SW 1271 (cell line): ENCODE results near the gene DNAI2.

ENCODE experiments used
- DNase-seq, 2 experiments: peaks; one replicate each; lab custom pipeline; 2025; lab: John Stamatoyannopoulos, UW

Gene DNAI2

GRCh38 chr17:74305865-74306654, 32.0 kb downstream of the DNAI2 start:
- no peak for DNase-seq

- no peak for DNase-seq
These were observed 34.1 kb downstream of the DNAI2 start for GRCh38 chr17:74307984-74308773.

GRCh38 chr17:74309902-74310301, 35.9 kb downstream of the DNAI2 start:
- no peak for DNase-seq

GRCh38 chr17:74314877-74315276, 40.8 kb downstream of the DNAI2 start:
- DNase-seq = no peak

- DNase-seq = no peak
These were observed 42.2 kb downstream of the DNAI2 start for GRCh38 chr17:74316220-74316619.

- DNase-seq = no peak
These were observed 43.0 kb downstream of the DNAI2 start for GRCh38 chr17:74317071-74317470.

GRCh38 chr17:74318391-74318790, 44.4 kb downstream of the DNAI2 start:
- DNase-seq = no peak

GRCh38 chr17:74324521-74324920, 50.5 kb downstream of the DNAI2 start:
- no peak for DNase-seq

- no peak for DNase-seq
These were observed 51.3 kb downstream of the DNAI2 start for GRCh38 chr17:74325376-74325742.

- DNase-seq = no peak
These were observed 51.8 kb downstream of the DNAI2 start, which contains the start of gene KIF19 for GRCh38 chr17:74325743-74326379. Gene KIF19 (plus strand): TSS chr17:74326226. CDS start chr17:74326350, 124 bp downstream.

GRCh38 chr17:74326506-74326905, 52.5 kb downstream of the DNAI2 start:
- no peak for DNase-seq

- DNase-seq = no peak
These were observed 54.5 kb downstream of the DNAI2 start for GRCh38 chr17:74328487-74328886.

- no peak for DNase-seq
These were observed 55.3 kb downstream of the DNAI2 start for GRCh38 chr17:74329378-74329777.

- no peak for DNase-seq
These were observed 56.4 kb downstream of the DNAI2 start for GRCh38 chr17:74330446-74330845.

GRCh38 chr17:74332017-74332650, 58.1 kb downstream of the DNAI2 start:
- DNase-seq = no peak

GRCh38 chr17:74332763-74333283, 58.8 kb downstream of the DNAI2 start:
- DNase-seq = no peak

GRCh38 chr17:74334393-74335039, 60.5 kb downstream of the DNAI2 start:
- no peak for DNase-seq

GRCh38 chr17:74335529-74336062, 61.6 kb downstream of the DNAI2 start:
- no peak for DNase-seq

GRCh38 chr17:74336307-74336706, 62.3 kb downstream of the DNAI2 start:
- no peak for DNase-seq

GRCh38 chr17:74337834-74338500, 63.9 kb downstream of the DNAI2 start:
- no peak for DNase-seq
